ENCODE results near the gene ZP4. TPM values are rescaled to one million over a fixed set of nuclear protein-coding genes. Genes with fewer than 3 reads are reported as not detected.

ZP4 gene
- total and polyA plus RNA-seq, 2 of the 13 experiments (the other 11 are each of a cell fraction or from before 2014, with no cell fraction given) = not detected

DNA sequence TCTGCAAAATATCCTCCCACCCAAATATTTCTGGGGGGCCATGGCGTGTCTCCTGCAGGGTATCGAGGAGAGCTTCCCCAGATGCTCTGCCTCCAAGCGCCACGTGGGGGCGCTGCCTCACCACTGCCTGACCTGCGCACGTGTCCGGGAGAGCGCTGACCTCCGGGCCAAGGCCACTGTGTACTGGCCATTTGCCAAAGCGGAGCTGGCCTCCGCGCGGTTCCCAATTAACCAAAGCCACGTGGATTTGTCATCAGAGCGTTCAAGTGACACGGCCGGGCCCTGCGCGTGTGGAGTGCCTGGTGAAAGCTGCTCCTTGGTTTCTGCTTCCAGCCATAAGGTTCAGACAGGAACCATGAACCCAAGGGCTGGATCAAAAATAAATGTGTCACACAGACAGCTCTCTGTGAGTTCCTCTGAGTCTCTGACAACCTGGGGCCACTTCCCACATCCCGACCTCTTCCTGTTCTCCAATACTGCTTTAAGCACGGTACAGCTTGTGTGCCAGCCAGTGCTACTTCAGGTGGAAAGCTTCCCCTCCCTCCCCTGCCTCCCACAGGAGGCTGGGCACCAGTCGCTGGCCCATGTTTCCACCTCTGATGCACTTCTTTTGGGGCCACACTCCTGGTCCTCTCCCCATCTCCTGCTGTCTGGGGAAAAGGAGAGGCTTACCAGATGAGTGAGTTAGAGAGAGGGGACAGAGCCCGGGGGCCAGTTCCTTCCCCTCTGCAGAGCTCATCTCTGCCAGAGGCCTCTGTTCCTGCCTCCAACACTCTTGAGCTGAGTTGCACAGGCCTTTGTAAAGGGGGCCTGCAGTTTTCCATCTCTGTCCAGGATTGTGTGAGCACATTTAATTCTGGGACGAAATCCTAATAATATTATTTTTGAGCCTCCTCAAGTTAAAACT is 26.1 kb downstream of the ZP4 start (continued):
- TF ChIP-seq PAX8 (CRISPR knock-in tag; IDR thresholded peaks at IDR 0.05; ENCODE audit: borderline replicate concordance) (no peak), SUZ12 (IDR thresholded peaks at IDR 0.05; ENCODE audit: low read depth, low read length) (no peak), NKX3-1 (CRISPR knock-in tag; IDR thresholded peaks at IDR 0.05) (no peak), CHCHD3 (CRISPR knock-in tag; IDR thresholded peaks at IDR 0.05) (no peak), SP140L (CRISPR knock-in tag; IDR thresholded peaks at IDR 0.05; ENCODE audit: borderline replicate concordance) (peak; percentile 77; the same call in 1 of the 2 replicates), CHD4 (IDR thresholded peaks at IDR 0.05; ENCODE audit: borderline replicate concordance, low read length) (no peak), TAF1 (CRISPR knock-in tag; IDR thresholded peaks at IDR 0.05) (no peak), DNMT1 (CRISPR knock-in tag; IDR thresholded peaks at IDR 0.05) (no peak), RFX1 (IDR thresholded peaks at IDR 0.05) (no peak), PPARG (CRISPR knock-in tag; conservative IDR thresholded peaks at IDR 0.05) (peak; percentile 63; the same call in 1 of the 2 replicates), ATF1 (CRISPR knock-in tag; IDR thresholded peaks at IDR 0.05) (no peak), MIER3 (CRISPR knock-in tag; IDR thresholded peaks at IDR 0.05; ENCODE audit: borderline replicate concordance) (peak; percentile 76; the same call in 1 of the 2 replicates), RCOR2 (CRISPR knock-in tag; IDR thresholded peaks at IDR 0.05) (0 out of 2 replicates have a peak, but pooled peaks have one; percentile 27), ZNF547 (CRISPR knock-in tag; IDR thresholded peaks at IDR 0.05) (peak; percentile 67; the same call in 1 of the 2 replicates), KLF9 (CRISPR knock-in tag; IDR thresholded peaks at IDR 0.05; ENCODE audit: low read depth) (no peak), ZNF577 (CRISPR knock-in tag; IDR thresholded peaks at IDR 0.05; ENCODE audit: borderline replicate concordance, low read depth) (no peak), HHEX (CRISPR knock-in tag; IDR thresholded peaks at IDR 0.05) (no peak), DMAP1 (CRISPR knock-in tag; IDR thresholded peaks at IDR 0.05) (peak; percentile 52; the same call in 1 of the 2 replicates), ZNF20 (CRISPR knock-in tag; IDR thresholded peaks at IDR 0.05) (no peak), ZNF615 (CRISPR knock-in tag; IDR thresholded peaks at IDR 0.05; ENCODE audit: borderline replicate concordance) (0 out of 2 replicates have a peak, but pooled peaks have one; percentile 35)
- TF ChIP-seq, protein P1, sequence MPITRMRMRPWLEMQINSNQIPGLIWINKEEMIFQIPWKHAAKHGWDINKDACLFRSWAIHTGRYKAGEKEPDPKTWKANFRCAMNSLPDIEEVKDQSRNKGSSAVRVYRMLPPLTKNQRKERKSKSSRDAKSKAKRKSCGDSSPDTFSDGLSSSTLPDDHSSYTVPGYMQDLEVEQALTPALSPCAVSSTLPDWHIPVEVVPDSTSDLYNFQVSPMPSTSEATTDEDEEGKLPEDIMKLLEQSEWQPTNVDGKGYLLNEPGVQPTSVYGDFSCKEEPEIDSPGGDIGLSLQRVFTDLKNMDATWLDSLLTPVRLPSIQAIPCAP (CRISPR knock-in tag; IDR thresholded peaks at IDR 0.05; ENCODE audit: low read depth) = no peak
- TF ChIP-seq, protein P2, sequence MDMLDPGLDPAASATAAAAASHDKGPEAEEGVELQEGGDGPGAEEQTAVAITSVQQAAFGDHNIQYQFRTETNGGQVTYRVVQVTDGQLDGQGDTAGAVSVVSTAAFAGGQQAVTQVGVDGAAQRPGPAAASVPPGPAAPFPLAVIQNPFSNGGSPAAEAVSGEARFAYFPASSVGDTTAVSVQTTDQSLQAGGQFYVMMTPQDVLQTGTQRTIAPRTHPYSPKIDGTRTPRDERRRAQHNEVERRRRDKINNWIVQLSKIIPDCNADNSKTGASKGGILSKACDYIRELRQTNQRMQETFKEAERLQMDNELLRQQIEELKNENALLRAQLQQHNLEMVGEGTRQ (IDR thresholded peaks at IDR 0.05; ENCODE audit: low read depth, low read length) = peak; percentile 68
- TF ChIP-seq, protein P2 (CRISPR knock-in tag; IDR thresholded peaks at IDR 0.05; ENCODE audit: borderline replicate concordance) = peak; percentile 67; the same call in 1 of the 2 replicates
- TF ChIP-seq, protein P3, sequence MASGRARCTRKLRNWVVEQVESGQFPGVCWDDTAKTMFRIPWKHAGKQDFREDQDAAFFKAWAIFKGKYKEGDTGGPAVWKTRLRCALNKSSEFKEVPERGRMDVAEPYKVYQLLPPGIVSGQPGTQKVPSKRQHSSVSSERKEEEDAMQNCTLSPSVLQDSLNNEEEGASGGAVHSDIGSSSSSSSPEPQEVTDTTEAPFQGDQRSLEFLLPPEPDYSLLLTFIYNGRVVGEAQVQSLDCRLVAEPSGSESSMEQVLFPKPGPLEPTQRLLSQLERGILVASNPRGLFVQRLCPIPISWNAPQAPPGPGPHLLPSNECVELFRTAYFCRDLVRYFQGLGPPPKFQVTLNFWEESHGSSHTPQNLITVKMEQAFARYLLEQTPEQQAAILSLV (CRISPR knock-in tag; IDR thresholded peaks at IDR 0.05; ENCODE audit: borderline replicate concordance) = peak; percentile 58; the same call in 1 of the 2 replicates
- TF ChIP-seq, protein P4, sequence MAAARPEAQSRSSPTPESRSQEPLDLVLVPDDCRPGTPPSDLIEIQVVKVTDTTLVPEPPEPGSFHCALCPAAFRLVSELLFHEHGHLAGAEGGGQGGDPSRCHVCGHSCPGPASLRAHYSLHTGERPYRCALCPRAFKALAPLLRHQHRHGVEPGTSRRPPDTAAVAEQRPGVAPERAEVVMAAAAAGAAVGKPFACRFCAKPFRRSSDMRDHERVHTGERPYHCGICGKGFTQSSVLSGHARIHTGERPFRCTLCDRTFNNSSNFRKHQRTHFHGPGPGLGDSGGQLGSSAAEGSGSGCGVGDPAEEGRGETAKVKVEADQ (CRISPR knock-in tag; IDR thresholded peaks at IDR 0.05; ENCODE audit: borderline replicate concordance) = 0 out of 2 replicates have a peak, but pooled peaks have one; percentile 37

All from HepG2 (cell line).